GM18499 (cell line): ENCODE measurements around the gene FRMD3.

Source experiments
- ATAC-seq: cut with Tn5 transposase; IDR thresholded peaks from one replicate; pipeline ENCODE4 v1.9.1; 2021; ENCODE audit warnings: moderate number of reproducible peaks; ENCODE audit not compliant: insufficient read depth, unreplicated experiment

FRMD3 gene

DNA sequence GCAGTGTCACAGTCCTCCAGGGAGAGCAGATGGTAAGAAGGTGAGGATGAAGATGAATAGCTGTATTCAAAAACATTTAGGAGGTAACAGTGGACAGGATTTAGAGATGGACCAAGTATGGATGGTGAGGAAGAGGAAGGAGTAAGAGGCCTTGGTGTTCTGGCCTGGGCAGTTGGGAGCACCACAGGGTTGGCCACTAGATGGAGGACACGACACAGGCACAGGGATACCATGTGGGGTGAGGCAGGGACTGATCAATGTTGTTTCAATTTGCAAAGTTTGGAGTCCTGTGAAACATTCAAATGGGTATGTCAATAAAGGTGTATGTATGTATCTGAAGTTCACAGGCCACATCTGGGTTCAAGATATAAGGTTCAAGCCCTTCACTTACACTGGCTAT lies 334.2 kb downstream of the FRMD3 start:
- no peak for ATAC-seq

- ATAC-seq: no peak
Observed at GRCh38 chr9:83200531-83200930, 337.7 kb downstream of the FRMD3 start.

DNA sequence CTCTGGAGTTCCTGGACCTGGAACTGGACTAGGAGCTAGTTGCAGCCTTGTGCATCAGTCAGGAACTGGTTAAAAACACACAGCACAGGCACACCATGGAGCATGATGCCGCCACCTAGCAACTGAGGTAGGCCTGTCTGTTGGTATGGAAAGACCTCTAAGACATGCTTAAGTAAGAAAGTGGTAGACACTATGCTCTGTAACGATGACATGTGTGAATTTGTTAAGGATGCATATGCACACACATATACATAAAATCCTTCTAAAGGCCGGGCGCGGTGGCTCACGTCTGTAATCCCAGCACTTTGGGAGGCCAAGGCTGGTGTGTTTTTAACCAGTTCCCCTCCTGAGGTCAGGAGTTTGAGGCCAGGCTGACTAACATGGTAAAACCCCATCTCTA lies 338.4 kb downstream of the FRMD3 start:
- no peak for ATAC-seq

GRCh38 chr9:83199240-83199639 lies 339.0 kb downstream of the FRMD3 start:
- ATAC-seq: no peak

DNA sequence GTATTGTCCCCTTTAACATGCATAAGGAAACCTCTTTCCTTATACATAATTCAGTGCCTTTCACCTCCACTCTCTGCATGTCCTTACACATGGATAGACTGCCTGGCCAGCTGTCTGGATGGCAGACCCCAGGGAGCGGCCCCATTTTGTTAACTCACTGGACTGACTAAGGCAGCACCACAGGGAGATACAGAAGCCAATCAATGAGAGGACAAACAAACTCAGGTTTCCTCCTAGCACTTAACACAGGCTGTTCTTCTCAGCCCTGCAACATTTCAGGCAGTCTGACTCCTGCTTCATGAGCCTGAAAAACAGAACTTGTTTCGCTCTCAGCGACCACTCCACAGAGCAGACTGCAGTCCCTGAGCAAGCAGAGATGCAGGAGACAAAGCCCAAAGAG lies 339.8 kb downstream of the FRMD3 start:
- ATAC-seq: no peak

DNA sequence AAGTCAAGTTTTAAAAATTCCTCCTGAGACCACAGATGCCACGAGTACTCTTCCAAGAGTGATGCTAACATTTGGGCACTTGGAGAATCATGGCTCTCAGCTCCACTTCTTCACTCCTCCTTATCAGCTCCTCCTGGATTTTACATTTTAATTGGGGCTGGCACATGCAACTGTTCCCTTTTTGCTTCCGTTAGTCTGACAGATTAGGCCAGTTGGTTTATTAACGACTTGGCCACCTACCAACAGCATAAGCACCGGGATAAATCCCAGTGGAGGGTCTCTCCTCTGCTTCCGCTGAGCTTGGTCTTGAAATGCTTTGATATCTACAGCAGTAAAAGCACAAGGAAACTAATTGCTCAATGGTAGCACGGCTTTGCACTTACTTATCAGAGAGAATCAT lies 340.6 kb downstream of the FRMD3 start:
- ATAC-seq: no peak

GRCh38 chr9:83196946-83197345 lies 341.3 kb downstream of the FRMD3 start:
- ATAC-seq: no peak
